ENCODE data around the gene SERPING1.
A peak's percentile ranks its signal among the peaks of the same experiment; 100 is the strongest.

Gene SERPING1

GRCh38 chr11:57597461-57597915 is at the start of gene SERPING1:
Gene SERPING1 (plus strand): TSS chr11:57597685. CDS start chr11:57598271, 586 bp downstream.
- DNase-seq = no peak

GRCh38 chr11:57547854-57548377 is 49.6 kb upstream of the SERPING1 start:
- DNase-seq = peak; percentile 17

GRCh38 chr11:57549983-57550382 is 47.5 kb upstream of the SERPING1 start:
- no peak for DNase-seq

GRCh38 chr11:57551941-57552340 is 45.5 kb upstream of the SERPING1 start:
- DNase-seq = no peak

- peak; percentile 14 for DNase-seq
Observed at GRCh38 chr11:57552479-57552878, 45.0 kb upstream of the SERPING1 start.

- DNase-seq = no peak
Observed at GRCh38 chr11:57555393-57555792, 42.1 kb upstream of the SERPING1 start.

- no peak for DNase-seq
Observed at GRCh38 chr11:57556041-57556440, 41.4 kb upstream of the SERPING1 start.

- no peak for DNase-seq
Observed at GRCh38 chr11:57560146-57560545, 37.3 kb upstream of the SERPING1 start.

- no peak for DNase-seq
Observed at GRCh38 chr11:57562596-57562995, 34.9 kb upstream of the SERPING1 start.

- peak; percentile 71 for DNase-seq
Observed at GRCh38 chr11:57566005-57566904, 31.2 kb upstream of the SERPING1 start.

GRCh38 chr11:57566905-57567514 is 30.5 kb upstream of the SERPING1 start:
- peak; percentile 6 for DNase-seq

GRCh38 chr11:57567515-57568329 is 29.8 kb upstream of the SERPING1 start, which contains the start of gene UBE2L6:
Gene UBE2L6 (minus strand): TSS chr11:57567672. CDS start chr11:57567611, 61 bp downstream.
- DNase-seq = peak; percentile 55

- peak; percentile 80 for DNase-seq
Observed at GRCh38 chr11:57568330-57568766, 29.1 kb upstream of the SERPING1 start.

- no peak for DNase-seq
Observed at GRCh38 chr11:57571606-57572005, 25.9 kb upstream of the SERPING1 start.

GRCh38 chr11:57574061-57574460 is 23.4 kb upstream of the SERPING1 start:
- no peak for DNase-seq

- DNase-seq = no peak
Observed at GRCh38 chr11:57584341-57584740, 13.1 kb upstream of the SERPING1 start.

- DNase-seq = no peak
Observed at GRCh38 chr11:57585301-57585700, 12.2 kb upstream of the SERPING1 start.

- no peak for DNase-seq
Observed at GRCh38 chr11:57586711-57587245, 10.7 kb upstream of the SERPING1 start.

- no peak for DNase-seq
Observed at GRCh38 chr11:57588046-57588710, 9.3 kb upstream of the SERPING1 start.

- no peak for DNase-seq
Observed at GRCh38 chr11:57596266-57596885, 1.1 kb upstream of the SERPING1 start.

All from EL (cell line).